Gastroesophageal sphincter (tissue), 4 donors: ENCODE measurements around the gene PHF1. TPM values are rescaled to one million over a fixed set of nuclear protein-coding genes. Genes with fewer than 3 reads are reported as not detected.
"Not testable (repeated sequence)": the region's sequence is repeated elsewhere in the genome, so short reads cannot be mapped to it uniquely, and the experiment has no call there.

Experiments used
- ATAC-seq: fragments of 150-250 bp; one replicate; pipeline ENCODE4 v1.9.1; 2016; ENCODE audit warnings: mild to moderate bottlenecking, moderate library complexity
- H3K27ac ChIP-seq, 4 donors: fragments of 200-600 bp; sonication (generic) in 3 of 4; 1 replicate in 3 of 4; 2 replicates in 1 of 4; pipeline ENCODE4 v1.5.1; 2016 to 2019
- H3K27me3 ChIP-seq: fragments of 200-600 bp; sonication (generic); one replicate; pipeline ENCODE4 v1.5.1; 2019
- H3K36me3 ChIP-seq, 2 donors: fragments of 200-600 bp; sonication (generic); one replicate each; pipeline ENCODE4 v1.5.1; 2019; ENCODE audit warnings: control low read depth in 1 of 2
- H3K4me1 ChIP-seq, 3 donors: fragments of 200-600 bp; sonication (generic); 1 replicate in 2 of 3; 2 replicates in 1 of 3; pipeline ENCODE4 v1.5.1; 2016 to 2019; ENCODE audit warnings: control low read depth in 2 of 3
- H3K4me3 ChIP-seq, 2 donors: fragments of 200-600 bp; sonication (generic); one replicate each; pipeline ENCODE4 v1.5.1; 2019; ENCODE audit warnings: mild to moderate bottlenecking in 1 of 2, moderate library complexity in 1 of 2
- H3K9me3 ChIP-seq, 3 donors: fragments of 200-600 bp; sonication (generic); one replicate each; pipeline ENCODE4 v1.5.1; 2017 to 2019; ENCODE audit warnings: control low read depth in 2 of 3
- CTCF ChIP-seq, 4 experiments: fragments of 200-600 bp in 2 of 4; fragments of 450-650 bp in 2 of 4; sonication (generic) in 1 of 4; IDR thresholded peaks; one replicate each; pipeline ENCODE4 v1.5.1; 2017 to 2019; ENCODE audit warnings: antibody characterized with exemption in 4 of 4, mild to moderate bottlenecking in 2 of 4, moderate library complexity in 2 of 4
- EP300 ChIP-seq: sonication (generic); formaldehyde crosslinking; IDR thresholded peaks from one replicate; pipeline ENCODE4 v1.6.1; 2017; ENCODE audit warnings: antibody characterized with exemption, mild to moderate bottlenecking
- POLR2A ChIP-seq, 2 donors: fragments of 450-650 bp; IDR thresholded peaks; one replicate each; pipeline ENCODE4 v1.6.1; 2017; ENCODE audit warnings: antibody characterized with exemption in 2 of 2, mild to moderate bottlenecking in 2 of 2, moderate library complexity in 1 of 2
- POLR2AphosphoS5 ChIP-seq: sonication (generic); formaldehyde crosslinking; IDR thresholded peaks from one replicate; pipeline ENCODE4 v1.6.1; 2017; ENCODE audit warnings: antibody characterized with exemption
- WGBS, 2 donors: methylation state at CpG; one replicate each; pipeline ENCODE4 v1.1.5; 2018; ENCODE audit warnings: low coverage in 1 of 2; 5-methylcytosine and 5-hydroxymethylcytosine counted together
- total RNA-seq, 4 donors: library from RNA; depleted of rRNA; stranded (reverse); fragments of >200 nt; gene quantifications; one replicate each; pipeline ENCODE4 v1.1.0, GENCODE V29; 2016

PHF1 gene
- total RNA-seq, 4 donors from 2014 or later, result 73.0 to 91.0 (median 86.1) TPM

DNA sequence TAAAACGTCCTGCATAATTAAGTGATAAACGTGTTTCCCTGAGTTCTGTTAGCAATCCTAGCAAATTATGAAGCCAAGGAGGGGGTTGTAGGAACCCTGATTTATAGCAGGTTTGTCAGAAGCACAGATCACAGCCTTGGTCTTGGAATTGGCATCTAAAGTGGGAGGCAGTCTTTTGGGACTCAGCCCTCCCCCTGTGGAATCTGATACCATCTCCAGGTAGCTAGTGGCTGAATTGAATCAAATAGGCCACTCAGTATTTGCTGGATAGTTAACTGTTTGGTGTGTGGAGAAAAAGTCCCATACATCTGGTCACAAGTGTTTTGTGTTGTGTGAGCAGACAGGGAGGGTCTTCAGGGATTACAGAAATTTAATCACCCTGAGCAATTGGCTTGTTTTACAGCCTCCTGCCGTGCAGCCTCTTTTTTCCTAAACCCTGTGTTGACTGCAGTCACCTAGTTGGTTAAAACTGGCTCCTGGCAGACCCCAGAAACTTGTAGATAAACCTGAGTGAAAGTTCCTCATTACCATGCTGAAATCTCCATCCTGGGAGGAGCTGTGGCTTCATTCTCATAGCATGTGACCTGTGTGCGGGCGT is 38.2 kb upstream of the PHF1 start:
- Histone ChIP-seq H3K4me3 (no peak overlapping the region), H3K27ac (no peak overlapping the region), H3K9me3 (no peaks in the 10 kb centered on the region), H3K36me3 (no peaks in the 10 kb centered on the region), H3K27me3 (no peaks in the 10 kb centered on the region), H3K4me1 (peaks cover 0 to 22% (median 14%) of the 10 kb centered on the region in 3 donors)
- TF ChIP-seq EP300 (no peak), CTCF (IDR thresholded peaks at IDR 0.05) (no peak)
- WGBS, 2 donors, result 48 to 50% methylated on average over 1 to 5 of the region's 5 CpGs
- ATAC-seq, result no peak

DNA sequence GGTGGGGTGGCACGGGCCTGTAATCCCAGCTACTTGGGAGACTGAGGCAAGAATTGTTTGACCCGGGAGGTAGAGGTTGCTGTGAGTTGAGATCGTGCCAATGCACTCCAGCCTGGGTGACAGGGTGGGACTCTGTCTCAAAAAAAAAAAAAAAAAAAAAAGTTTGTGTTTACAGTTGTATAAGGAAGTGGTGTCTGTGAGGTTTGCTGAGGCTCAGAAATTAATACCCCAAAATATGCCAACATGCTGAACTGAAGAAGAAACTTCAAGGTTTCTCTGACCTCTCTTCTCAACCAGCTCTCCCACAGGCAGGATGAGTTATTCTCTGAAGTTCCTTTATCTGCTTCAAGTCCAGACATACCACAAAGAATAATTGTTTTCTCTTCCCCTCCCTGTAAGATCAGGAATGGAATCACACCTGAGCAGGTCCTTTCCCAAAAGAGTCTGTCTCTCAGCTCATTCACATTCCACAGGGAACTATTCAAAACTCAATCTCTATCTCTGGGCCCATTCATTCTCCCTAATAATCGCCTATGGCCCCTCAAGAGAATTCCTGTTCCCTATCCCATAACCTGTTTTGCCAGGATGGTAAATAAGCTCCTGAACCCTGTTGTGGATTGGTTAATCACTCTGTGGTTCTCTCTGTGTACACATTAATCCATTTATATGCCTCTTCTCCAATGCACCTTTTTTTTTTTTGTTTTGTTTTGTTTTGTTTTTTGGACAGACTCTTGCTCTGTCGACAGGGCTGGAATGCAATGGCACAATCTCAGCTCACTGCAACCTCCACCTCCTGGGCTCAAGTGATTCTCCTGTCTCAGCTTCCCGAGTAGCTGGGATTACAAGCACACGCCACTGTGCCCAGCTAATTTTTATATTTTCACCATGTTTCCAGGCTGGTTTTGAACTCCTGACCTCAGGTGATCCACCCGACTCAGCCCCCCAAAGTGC is 36.6 kb upstream of the PHF1 start:
- H3K27ac ChIP-seq, result peak overlapping the region in 3 of 4 donors; percentile 39 to 78 (median 76)
- no peaks in the 10 kb centered on the region for H3K9me3 ChIP-seq
- H3K27me3 ChIP-seq, result no peaks in the 10 kb centered on the region
- H3K4me1 ChIP-seq, result peaks cover 0 to 22% (median 14%) of the 10 kb centered on the region in 3 donors
- TF ChIP-seq POLR2AphosphoS5, result no peak
- no peak for TF ChIP-seq POLR2A (IDR thresholded peaks at IDR 0.05)
- no peak for TF ChIP-seq EP300
- no peak for TF ChIP-seq CTCF (IDR thresholded peaks at IDR 0.05)
- 32 to 43% methylated on average over 2 to 6 of the region's 8 CpGs for WGBS, 2 donors
- ATAC-seq, result no peak
- no peaks in the 10 kb centered on the region for H3K36me3 ChIP-seq
- no peak overlapping the region for H3K4me3 ChIP-seq

DNA sequence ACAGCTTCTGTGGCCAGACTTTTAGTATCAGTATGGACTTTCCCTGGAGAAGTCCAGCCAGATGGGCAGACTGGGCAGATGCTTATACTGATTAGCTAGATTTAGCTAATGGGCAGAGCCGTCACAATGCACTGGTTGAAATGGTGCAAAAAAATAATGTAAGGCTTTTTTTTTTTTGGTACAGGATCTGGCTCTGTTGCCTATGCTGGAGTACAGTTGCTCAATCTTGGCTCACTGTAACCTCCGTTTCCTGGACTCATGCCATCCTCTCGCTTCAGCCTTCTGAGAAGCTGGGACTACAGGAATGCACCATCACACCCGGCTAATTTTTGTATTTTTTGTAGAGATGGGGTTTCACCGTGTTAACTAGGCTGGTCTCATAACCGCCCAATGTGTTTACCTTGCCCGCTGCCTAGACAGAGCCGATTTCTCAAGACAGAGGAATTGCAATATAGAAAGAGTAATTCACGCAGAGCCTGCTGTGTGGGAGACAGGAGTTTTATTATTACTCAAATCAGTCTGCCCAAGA is 35.6 kb upstream of the PHF1 start:
- H3K27ac ChIP-seq, result peak overlapping the region; percentile 12 to 78 (median 77)
- WGBS, 2 donors, result 14 to 20% methylated on average over 2 to 9 of the region's 9 CpGs
- ATAC-seq, result peak; percentile 93

GRCh38 chr6:33377171-33377570 is 33.6 kb upstream of the PHF1 start:
- 41 to 64% methylated on average over 1 of the region's 4 CpGs for WGBS, 2 donors
- peaks cover 0 to 22% (median 14%) of the 10 kb centered on the region in 3 donors for H3K4me1 ChIP-seq
- H3K27ac ChIP-seq, result no peak overlapping the region
- H3K9me3 ChIP-seq, result no peaks in the 10 kb centered on the region
- no peaks in the 10 kb centered on the region for H3K36me3 ChIP-seq
- H3K4me3 ChIP-seq, result no peak overlapping the region
- H3K27me3 ChIP-seq, result no peaks in the 10 kb centered on the region
- no peak for TF ChIP-seq POLR2A (IDR thresholded peaks at IDR 0.05)
- TF ChIP-seq CTCF (IDR thresholded peaks at IDR 0.05), result no peak
- TF ChIP-seq EP300, result no peak
- TF ChIP-seq POLR2AphosphoS5, result no peak
- ATAC-seq, result no peak

More for the DNA sequence above, 35.6 kb upstream of the PHF1 start:
- no peaks in the 10 kb centered on the region for H3K36me3 ChIP-seq
- H3K4me1 ChIP-seq, result peaks cover 0 to 22% (median 14%) of the 10 kb centered on the region in 3 donors
- H3K27me3 ChIP-seq, result no peaks in the 10 kb centered on the region
- H3K9me3 ChIP-seq, result no peaks in the 10 kb centered on the region
- peak; percentile 76 for TF ChIP-seq POLR2AphosphoS5
- TF ChIP-seq POLR2A (IDR thresholded peaks at IDR 0.05), result no peak
- H3K4me3 ChIP-seq, result no peak overlapping the region

DNA sequence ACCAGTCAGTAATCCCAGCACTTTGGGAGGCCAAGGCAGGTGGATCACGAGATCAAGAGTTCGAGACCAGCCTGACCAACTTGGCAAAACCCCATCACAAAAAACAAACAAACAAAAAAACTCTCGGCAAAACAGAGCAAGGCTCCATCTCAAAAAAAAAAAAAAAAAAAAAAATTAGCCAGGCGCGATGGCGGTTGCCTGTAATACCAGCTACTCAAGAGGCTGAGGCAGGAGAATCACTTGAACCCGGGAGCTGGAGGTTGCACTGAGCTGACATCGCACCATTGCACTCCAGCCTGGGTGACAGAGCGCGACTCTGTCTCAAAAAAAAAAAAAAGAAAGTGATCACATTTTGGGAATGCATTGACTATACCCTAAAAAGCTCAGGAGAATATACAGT is 31.6 kb upstream of the PHF1 start:
- not testable (repeated sequence) for H3K4me3 ChIP-seq, H3K27ac ChIP-seq, H3K36me3 ChIP-seq, H3K27me3 ChIP-seq, ATAC-seq, H3K9me3 ChIP-seq
- peaks cover 0 to 20% (median 12%) of the 10 kb centered on the region in 3 donors for H3K4me1 ChIP-seq
- WGBS, 2 donors, result 93% methylated on average over 7 of the region's 10 CpGs; no CpG with 5 or more reads in 1 of the 2 donors
